Keratinocyte (primary cell): ENCODE data around the gene DDX6. TPM values are rescaled to one million over a fixed set of nuclear protein-coding genes. Genes with fewer than 3 reads are reported as not detected.

Source experiments
- DNase-seq: peaks from one replicate; pipeline ENCODE4 v3.0.0-alpha.2; 2011; ENCODE audit warnings: low read depth, missing footprints, low spot score
- FAIRE-seq: peaks from 2 replicates; lab custom pipeline; 2011; peaks lifted over from hg19 to GRCh38; lab: Jason Lieb, UNC
- H2AFZ ChIP-seq: 2 replicates; pipeline ENCODE4 v1.6.0; 2012; ENCODE audit warnings: low read length, control low read depth, inconsistent platforms; ENCODE audit not compliant: control insufficient read depth
- H3K27ac ChIP-seq: 2 replicates; pipeline ENCODE4 v1.5.1; 2011; ENCODE audit warnings: low read length; ENCODE audit not compliant: control insufficient read depth, insufficient read depth
- H3K27me3 ChIP-seq: 3 replicates; pipeline ENCODE4 v1.6.0; 2011; ENCODE audit warnings: low read length; ENCODE audit not compliant: control insufficient read depth, insufficient read depth; ENCODE audit errors: extremely low read depth
- H3K36me3 ChIP-seq, 2 experiments: 2 replicates in 1 of 2; 3 replicates in 1 of 2; pipeline ENCODE4 v1.5.1; 2011; ENCODE audit warnings: low read length in 2 of 2, mild to moderate bottlenecking in 1 of 2; ENCODE audit not compliant: control insufficient read depth in 2 of 2, insufficient read depth in 2 of 2; ENCODE audit errors: extremely low read depth in 1 of 2
- H3K4me1 ChIP-seq: 3 replicates; pipeline ENCODE4 v1.5.1; 2011; ENCODE audit warnings: low read length; ENCODE audit not compliant: control insufficient read depth, insufficient read depth; ENCODE audit errors: extremely low read depth
- H3K4me2 ChIP-seq: 3 replicates; pipeline ENCODE4 v1.6.0; 2011; ENCODE audit warnings: low read depth, low read length; ENCODE audit not compliant: control insufficient read depth, insufficient read depth; ENCODE audit errors: extremely low read depth
- H3K4me3 ChIP-seq, 3 experiments: fragments of 200-600 bp in 1 of 3; sonication (generic) in 1 of 3; 2 replicates in 2 of 3; 3 replicates in 1 of 3; pipeline ENCODE4 v1.5.1; 2011 to 2016; ENCODE audit warnings: low read length in 3 of 3, mild to moderate bottlenecking in 3 of 3, control low read depth in 2 of 3, inconsistent platforms in 1 of 3, low read depth in 1 of 3, mixed read lengths in 1 of 3, mixed run types in 1 of 3, moderate library complexity in 1 of 3; ENCODE audit not compliant: control insufficient read depth in 2 of 3, insufficient read depth in 2 of 3; ENCODE audit errors: extremely low read depth in 1 of 3
- H3K79me2 ChIP-seq: 2 replicates; pipeline ENCODE4 v1.6.0; 2012; ENCODE audit warnings: low read length; ENCODE audit not compliant: control insufficient read depth, insufficient read depth
- H3K9ac ChIP-seq: 3 replicates; pipeline ENCODE4 v1.6.0; 2011; ENCODE audit warnings: low read length; ENCODE audit not compliant: control insufficient read depth, insufficient read depth; ENCODE audit errors: extremely low read depth
- H3K9me1 ChIP-seq: 3 replicates; pipeline ENCODE4 v1.6.0; 2011; ENCODE audit warnings: low read length; ENCODE audit not compliant: control insufficient read depth, insufficient read depth; ENCODE audit errors: extremely low read depth
- H3K9me3 ChIP-seq: 2 replicates; pipeline ENCODE4 v1.5.1; 2012; ENCODE audit warnings: low read depth, low read length; ENCODE audit not compliant: control insufficient read depth
- H4K20me1 ChIP-seq: 3 replicates; pipeline ENCODE4 v1.6.0; 2011; ENCODE audit warnings: low read length; ENCODE audit not compliant: control insufficient read depth, insufficient read depth; ENCODE audit errors: extremely low read depth
- EZH2 ChIP-seq: IDR thresholded peaks from one replicate; pipeline ENCODE4 v1.6.1; 2012; ENCODE audit warnings: inconsistent platforms, mild to moderate bottlenecking, low read length, moderate library complexity
- dilution Hi-C: fragments of 300-500 bp; cut with MboI; formaldehyde crosslinking; loops from one replicate; pipeline ENCODE4 v1.7.0; 2020; ENCODE audit warnings: low sequenced_read_pairs; ENCODE audit not compliant: extremely low pct_ligation_motif_present
- polyA plus RNA-seq, 5 experiments: library from polyadenylated mRNA; depleted of rRNA in 3 of 5; stranded (reverse) in 3 of 5; stranded (forward) in 1 of 5; unstranded in 1 of 5; fragments of >200 nt; gene quantifications; 1 replicate in 1 of 5; 2 replicates in 3 of 5; 3 replicates in 1 of 5; pipeline versions ENCODE4 v1.2.1 to v1.2.3, GENCODE V29; 2011 to 2012; ENCODE audit warnings: missing spikeins in 2 of 5, low read depth in 1 of 5, low replicate concordance in 1 of 5
- TF ChIP-seq, protein P1 (sequence below), 3 experiments: IDR thresholded peaks in 1 of 3; conservative IDR thresholded peaks in 1 of 3; optimal IDR thresholded peaks in 1 of 3; 2 replicates in 2 of 3; 3 replicates in 1 of 3; pipeline versions ENCODE3 to v1.5.1; 2011; ENCODE audit warnings: low read length in 3 of 3, mild to moderate bottlenecking in 3 of 3, moderate library complexity in 2 of 3, control low read depth in 1 of 3, inconsistent platforms in 1 of 3; ENCODE audit not compliant: insufficient read depth in 2 of 3; ENCODE audit errors: extremely low read depth in 1 of 3

DDX6 gene
- polyA plus RNA-seq, 1 donor (not counting 4 experiments of a cell fraction or from before 2014, with no cell fraction given) = 58.0 TPM

- no peaks in the 10 kb centered on the region for H3K36me3 ChIP-seq
- H3K9me1 ChIP-seq = no peaks in the 10 kb centered on the region
- no peak overlapping the region for H3K27ac ChIP-seq
- H3K4me2 ChIP-seq = no peak overlapping the region
- FAIRE-seq = no peak
- H3K4me3 ChIP-seq = no peak overlapping the region
- H4K20me1 ChIP-seq = no peaks in the 10 kb centered on the region
- dilution Hi-C loops = no loop called here
- no peak overlapping the region for H3K9ac ChIP-seq
- H2AFZ ChIP-seq = no peak overlapping the region
- H3K9me3 ChIP-seq = no peaks in the 10 kb centered on the region
- H3K79me2 ChIP-seq = no peaks in the 10 kb centered on the region
- H3K27me3 ChIP-seq = no peaks in the 10 kb centered on the region
- TF ChIP-seq EZH2 = no peak
- TF ChIP-seq, protein P1, sequence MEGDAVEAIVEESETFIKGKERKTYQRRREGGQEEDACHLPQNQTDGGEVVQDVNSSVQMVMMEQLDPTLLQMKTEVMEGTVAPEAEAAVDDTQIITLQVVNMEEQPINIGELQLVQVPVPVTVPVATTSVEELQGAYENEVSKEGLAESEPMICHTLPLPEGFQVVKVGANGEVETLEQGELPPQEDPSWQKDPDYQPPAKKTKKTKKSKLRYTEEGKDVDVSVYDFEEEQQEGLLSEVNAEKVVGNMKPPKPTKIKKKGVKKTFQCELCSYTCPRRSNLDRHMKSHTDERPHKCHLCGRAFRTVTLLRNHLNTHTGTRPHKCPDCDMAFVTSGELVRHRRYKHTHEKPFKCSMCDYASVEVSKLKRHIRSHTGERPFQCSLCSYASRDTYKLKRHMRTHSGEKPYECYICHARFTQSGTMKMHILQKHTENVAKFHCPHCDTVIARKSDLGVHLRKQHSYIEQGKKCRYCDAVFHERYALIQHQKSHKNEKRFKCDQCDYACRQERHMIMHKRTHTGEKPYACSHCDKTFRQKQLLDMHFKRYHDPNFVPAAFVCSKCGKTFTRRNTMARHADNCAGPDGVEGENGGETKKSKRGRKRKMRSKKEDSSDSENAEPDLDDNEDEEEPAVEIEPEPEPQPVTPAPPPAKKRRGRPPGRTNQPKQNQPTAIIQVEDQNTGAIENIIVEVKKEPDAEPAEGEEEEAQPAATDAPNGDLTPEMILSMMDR (optimal IDR thresholded peaks at IDR 0.05 in 1 of 3, IDR thresholded peaks at IDR 0.05 in 1 of 3, conservative IDR thresholded peaks at IDR 0.05 in 1 of 3; ENCODE audit: extremely low read depth in 1 of 3, insufficient read depth in 2 of 3, low read length in 3 of 3) = no peak
- H3K4me1 ChIP-seq = peaks cover 8% of the 10 kb centered on the region
- no peak for DNase-seq
Observed at GRCh38 chr11:118797510-118797909, 6.5 kb upstream of the DDX6 start.

GRCh38 chr11:118792570-118793124 lies 1.7 kb upstream of the DDX6 start:
- H3K4me2 ChIP-seq = peak overlapping the region; percentile 74
- FAIRE-seq = peak; percentile 87
- no peaks in the 10 kb centered on the region for H3K36me3 ChIP-seq
- DNase-seq = peak; percentile 71
- peak overlapping the region; percentile 91 for H3K27ac ChIP-seq
- H3K79me2 ChIP-seq = peaks cover 34% of the 10 kb centered on the region
- peak overlapping the region; percentile 67 for H2AFZ ChIP-seq
- peak overlapping the region; percentile 72 to 91 (median 74) for H3K4me3 ChIP-seq
- TF ChIP-seq, protein P1 (optimal IDR thresholded peaks at IDR 0.05 in 1 of 3, IDR thresholded peaks at IDR 0.05 in 1 of 3, conservative IDR thresholded peaks at IDR 0.05 in 1 of 3; ENCODE audit: extremely low read depth in 1 of 3, insufficient read depth in 2 of 3, low read length in 3 of 3) = no peak
- TF ChIP-seq EZH2 = no peak
- dilution Hi-C loops = no loop called here
- peaks cover 3% of the 10 kb centered on the region for H4K20me1 ChIP-seq
- peak overlapping the region; percentile 98 for H3K9ac ChIP-seq
- H3K9me1 ChIP-seq = no peaks in the 10 kb centered on the region
- no peaks in the 10 kb centered on the region for H3K27me3 ChIP-seq
- H3K9me3 ChIP-seq = no peaks in the 10 kb centered on the region
- peaks cover 13% of the 10 kb centered on the region for H3K4me1 ChIP-seq
